HCT116 (cell line): ENCODE measurements around the gene SLC66A1. TPM values are rescaled to one million over a fixed set of nuclear protein-coding genes. Genes with fewer than 3 reads are reported as not detected.

Experiments
- ATAC-seq: fragments of 200-7000 bp; cut with Tn5 transposase; 2 replicates; pipeline ENCODE4 v1.9.1; 2020; ENCODE audit warnings: mild to moderate bottlenecking, moderate library complexity
- BruUV-seq: library from RNA; stranded (reverse); fragments of 400-500 nt; replicated peaks from 2 replicates; lab custom pipeline; 2021; lab: Mats Ljungman, UMichigan
- CTCF ChIA-PET: fragments of 300-600 bp; sonication (Branson Sonifier 250); formaldehyde crosslinking; loops from one replicate; lab custom pipeline; 2021; ENCODE audit warnings: antibody characterized with exemption; lab: Charles Lee
- POLR2A ChIA-PET: fragments of 300-600, 350-600 bp; sonication (Branson Sonifier 250); formaldehyde crosslinking; loops from one replicate; lab custom pipeline; 2021; ENCODE audit warnings: antibody characterized with exemption; lab: Charles Lee
- RAD21 ChIA-PET, 2 experiments: fragments of 300-600 bp; sonication (Branson Sonifier 250); formaldehyde crosslinking; loops; one replicate each; lab custom pipeline; 2023; ENCODE audit warnings: low total read pairs in 2 of 2; ENCODE audit not compliant: uncharacterized antibody in 2 of 2, unreplicated experiment in 2 of 2, low non-redundant PET in 1 of 2; lab: Charles Lee
- DNase-seq: peaks from one replicate; pipeline ENCODE4 v3.0.0-alpha.2; 2010; ENCODE audit warnings: low read depth, low spot score
- H2AFZ ChIP-seq: fragments of 200-600 bp; shearing (Covaris generic), sonication (generic); 2 replicates; pipeline ENCODE4 v1.6.1; 2017; ENCODE audit warnings: low read depth, mixed run types, mixed read lengths, antibody characterized with exemption, low read length; ENCODE audit not compliant: poor library complexity, severe bottlenecking
- H3K27ac ChIP-seq: 2 replicates; pipeline ENCODE4 v1.5.1; 2012; ENCODE audit warnings: low read depth, low read length
- H3K27me3 ChIP-seq: fragments of 200-600 bp; sonication (generic); 2 replicates; pipeline ENCODE4 v1.6.1; 2016; ENCODE audit warnings: mixed run types, low read length, mixed read lengths; ENCODE audit not compliant: insufficient read depth
- H3K36me3 ChIP-seq, 2 experiments: fragments of 200-500 bp in 1 of 2; fragments of 200-600 bp in 1 of 2; sonication (Bioruptor generic) in 1 of 2; sonication (generic) in 1 of 2; 2 replicates each; pipeline versions ENCODE4 v1.5.1 to v1.6.1; 2014 to 2016; ENCODE audit warnings: low read length in 2 of 2, inconsistent platforms in 1 of 2, mixed read lengths in 1 of 2, mixed run types in 1 of 2; ENCODE audit not compliant: insufficient read depth in 2 of 2, control insufficient read depth in 1 of 2
- H3K4me1 ChIP-seq, 2 experiments: fragments of 200-600 bp in 1 of 2; sonication (generic) in 1 of 2; 2 replicates each; pipeline versions ENCODE4 v1.5.1 to v1.6.1; 2012 to 2017; ENCODE audit warnings: low read length in 2 of 2, inconsistent platforms in 1 of 2, mild to moderate bottlenecking in 1 of 2, mixed read lengths in 1 of 2, mixed run types in 1 of 2, moderate library complexity in 1 of 2; ENCODE audit not compliant: insufficient read depth in 2 of 2, control insufficient read depth in 1 of 2
- H3K4me2 ChIP-seq: fragments of 200-600 bp; sonication (generic); 2 replicates; pipeline ENCODE4 v1.6.1; 2017; ENCODE audit warnings: mixed run types, low read length, mixed read lengths
- H3K4me3 ChIP-seq, 2 experiments: fragments of 200-600 bp in 1 of 2; sonication (generic) in 1 of 2; replicated peaks in 1 of 2; 2 replicates each; pipeline ENCODE4 v1.5.1; 2011 to 2016; ENCODE audit warnings: low read length in 2 of 2, control low read depth in 1 of 2, low read depth in 1 of 2, mild to moderate bottlenecking in 1 of 2, mixed read lengths in 1 of 2, mixed run types in 1 of 2
- H3K79me2 ChIP-seq: fragments of 200-600 bp; sonication (generic); 2 replicates; pipeline ENCODE4 v1.6.1; 2017; ENCODE audit warnings: mild to moderate bottlenecking, mixed run types, low read length, moderate library complexity, mixed read lengths; ENCODE audit not compliant: insufficient read depth
- H3K9ac ChIP-seq: fragments of 200-600 bp; sonication (generic); 2 replicates; pipeline ENCODE4 v1.6.1; 2016; ENCODE audit warnings: low read length, mixed read lengths
- H3K9me2 ChIP-seq: fragments of 200-600 bp; sonication (generic), shearing (Covaris generic); 2 replicates; pipeline ENCODE4 v1.6.1; 2017; ENCODE audit warnings: mixed run types, mild to moderate bottlenecking, moderate library complexity; ENCODE audit not compliant: insufficient read depth
- H3K9me3 ChIP-seq, 2 experiments: fragments of 200-500 bp in 1 of 2; fragments of 200-600 bp in 1 of 2; sonication (Bioruptor generic) in 1 of 2; sonication (generic) in 1 of 2; 2 replicates each; pipeline ENCODE4 v1.6.1; 2014 to 2017; ENCODE audit warnings: low read length in 2 of 2, mixed read lengths in 2 of 2, inconsistent platforms in 1 of 2, low read depth in 1 of 2, mild to moderate bottlenecking in 1 of 2, mixed run types in 1 of 2, moderate library complexity in 1 of 2; ENCODE audit not compliant: control insufficient read depth in 1 of 2, insufficient read depth in 1 of 2
- H4K20me1 ChIP-seq: fragments of 200-600 bp; sonication (generic), shearing (Covaris generic); 2 replicates; pipeline ENCODE4 v1.6.1; 2017; ENCODE audit warnings: mixed run types, mild to moderate bottlenecking, moderate library complexity; ENCODE audit not compliant: insufficient read depth
- REST ChIP-seq: IDR thresholded peaks from 2 replicates; pipeline ENCODE4 v1.6.1; 2012; ENCODE audit warnings: low read depth
- intact Hi-C: fragments of 100-400 bp; cut with micrococcal nuclease; formaldehyde crosslinking; loops from 2 replicates; pipeline ENCODE4 v1.10.0; 2022
- total RNA-seq: library from RNA; stranded (reverse); gene quantifications from one replicate; pipeline ENCODE4 v1.2.1, GENCODE V29; 2021; ENCODE audit not compliant: unreplicated experiment
- TF ChIP-seq, protein P1 (sequence below), 3 experiments: fragments of 200-600 bp in 1 of 3; sonication (generic) in 1 of 3; IDR thresholded peaks in 2 of 3; conservative IDR thresholded peaks in 1 of 3; 2 replicates each; pipeline ENCODE4 v1.5.1; 2012 to 2017; ENCODE audit warnings: low read depth in 2 of 3, low read length in 2 of 3, antibody characterized with exemption in 1 of 3, borderline replicate concordance in 1 of 3, control low read depth in 1 of 3, mild to moderate bottlenecking in 1 of 3, mixed read lengths in 1 of 3, mixed run types in 1 of 3, moderate library complexity in 1 of 3; ENCODE audit not compliant: insufficient read depth in 1 of 3

Gene SLC66A1
- total RNA-seq, 1 experiment from 2014 or later, result 11.1 TPM

DNA sequence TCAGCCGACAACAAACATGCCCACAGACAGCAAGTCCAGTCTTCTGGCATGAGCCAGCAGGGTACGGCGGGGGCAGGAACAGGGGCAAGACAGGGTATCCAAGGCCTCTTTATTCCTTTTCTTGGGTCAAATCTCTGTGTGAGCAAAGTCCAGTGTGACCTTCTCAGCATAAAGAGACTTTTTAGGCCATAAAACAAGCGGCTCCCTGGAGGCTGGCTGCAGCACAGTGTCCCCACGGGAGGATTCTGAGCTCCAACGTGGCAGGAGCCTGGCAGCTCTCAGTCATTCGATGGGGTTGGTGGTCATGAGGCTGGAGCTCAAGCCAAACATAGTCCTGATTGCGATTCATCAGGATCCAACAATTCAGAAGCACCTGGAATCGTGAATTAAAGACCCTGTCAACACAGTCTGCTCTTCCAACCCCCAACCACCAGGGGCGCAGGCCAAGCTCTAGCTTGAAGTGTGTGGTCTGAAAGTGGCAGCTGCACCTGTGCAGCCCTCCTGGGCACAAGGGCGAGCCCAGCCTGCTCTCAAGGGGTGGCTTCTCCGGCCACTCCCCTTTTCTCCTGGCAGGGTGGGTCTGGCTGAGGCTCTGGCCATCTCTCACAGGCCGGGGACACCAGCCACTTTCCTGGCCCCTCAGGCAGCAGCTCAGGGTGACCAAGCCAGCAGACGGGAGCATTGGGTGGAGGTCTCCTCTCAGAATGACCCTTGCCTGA is 62.1 kb downstream of the SLC66A1 start:
- CTCF ChIA-PET, result interaction anchor here (1.0 kb wide), 1 partner anchor 12 kb away, joined by 3 read pairs; no protein-coding TSS in a partner anchor
- H3K36me3 ChIP-seq, result peaks cover 5 to 22% of the 10 kb centered on the region in 2 experiments; a peak in 3 of 4 replicates

More for the DNA sequence above, 62.1 kb downstream of the SLC66A1 start:
- TF ChIP-seq REST, result no peak
- TF ChIP-seq, protein P1, sequence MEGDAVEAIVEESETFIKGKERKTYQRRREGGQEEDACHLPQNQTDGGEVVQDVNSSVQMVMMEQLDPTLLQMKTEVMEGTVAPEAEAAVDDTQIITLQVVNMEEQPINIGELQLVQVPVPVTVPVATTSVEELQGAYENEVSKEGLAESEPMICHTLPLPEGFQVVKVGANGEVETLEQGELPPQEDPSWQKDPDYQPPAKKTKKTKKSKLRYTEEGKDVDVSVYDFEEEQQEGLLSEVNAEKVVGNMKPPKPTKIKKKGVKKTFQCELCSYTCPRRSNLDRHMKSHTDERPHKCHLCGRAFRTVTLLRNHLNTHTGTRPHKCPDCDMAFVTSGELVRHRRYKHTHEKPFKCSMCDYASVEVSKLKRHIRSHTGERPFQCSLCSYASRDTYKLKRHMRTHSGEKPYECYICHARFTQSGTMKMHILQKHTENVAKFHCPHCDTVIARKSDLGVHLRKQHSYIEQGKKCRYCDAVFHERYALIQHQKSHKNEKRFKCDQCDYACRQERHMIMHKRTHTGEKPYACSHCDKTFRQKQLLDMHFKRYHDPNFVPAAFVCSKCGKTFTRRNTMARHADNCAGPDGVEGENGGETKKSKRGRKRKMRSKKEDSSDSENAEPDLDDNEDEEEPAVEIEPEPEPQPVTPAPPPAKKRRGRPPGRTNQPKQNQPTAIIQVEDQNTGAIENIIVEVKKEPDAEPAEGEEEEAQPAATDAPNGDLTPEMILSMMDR (IDR thresholded peaks at IDR 0.05 in 2 of 3, conservative IDR thresholded peaks at IDR 0.05 in 1 of 3; ENCODE audit: borderline replicate concordance in 1 of 3, insufficient read depth in 1 of 3, low read depth in 2 of 3, low read length in 2 of 3), result peak in 2 of 3 experiments; percentile 53 to 54; a peak in 4 of 6 replicates
- TF ChIP-seq, all 23 proteins: peak for 1
- no TSS peak for BruUV-seq
- H3K4me2 ChIP-seq, result no peak overlapping the region
- H3K4me1 ChIP-seq, result no peaks in the 10 kb centered on the region
- POLR2A ChIA-PET, result no interaction called here
- H3K9me2 ChIP-seq, result no peaks in the 10 kb centered on the region
- no peak overlapping the region for H3K27ac ChIP-seq
- no peak overlapping the region for H3K9ac ChIP-seq
- DNase-seq, result no peak
- RAD21 ChIA-PET, result interaction anchor here in 1 of 2 experiments (0.5 kb wide), 1 partner anchor 68 kb away, joined by 3 read pairs; no protein-coding TSS in a partner anchor
- ATAC-seq, result peak; percentile 88
- no peaks in the 10 kb centered on the region for H3K9me3 ChIP-seq
- intact Hi-C loops, result no loop called here
- no peaks in the 10 kb centered on the region; the same call in 1 of the 2 replicates for H3K79me2 ChIP-seq
- no peaks in the 10 kb centered on the region for H3K27me3 ChIP-seq
- H3K4me3 ChIP-seq, result no peak overlapping the region
- H2AFZ ChIP-seq, result no peak overlapping the region
- H4K20me1 ChIP-seq, result no peaks in the 10 kb centered on the region
